GM21367 (cell line): Measurements from ENCODE around the gene TKFC.

Source experiments
- ATAC-seq: cut with Tn5 transposase; IDR thresholded peaks from one replicate; pipeline ENCODE4 v1.9.1; 2021; ENCODE audit not compliant: unreplicated experiment

TKFC gene

DNA sequence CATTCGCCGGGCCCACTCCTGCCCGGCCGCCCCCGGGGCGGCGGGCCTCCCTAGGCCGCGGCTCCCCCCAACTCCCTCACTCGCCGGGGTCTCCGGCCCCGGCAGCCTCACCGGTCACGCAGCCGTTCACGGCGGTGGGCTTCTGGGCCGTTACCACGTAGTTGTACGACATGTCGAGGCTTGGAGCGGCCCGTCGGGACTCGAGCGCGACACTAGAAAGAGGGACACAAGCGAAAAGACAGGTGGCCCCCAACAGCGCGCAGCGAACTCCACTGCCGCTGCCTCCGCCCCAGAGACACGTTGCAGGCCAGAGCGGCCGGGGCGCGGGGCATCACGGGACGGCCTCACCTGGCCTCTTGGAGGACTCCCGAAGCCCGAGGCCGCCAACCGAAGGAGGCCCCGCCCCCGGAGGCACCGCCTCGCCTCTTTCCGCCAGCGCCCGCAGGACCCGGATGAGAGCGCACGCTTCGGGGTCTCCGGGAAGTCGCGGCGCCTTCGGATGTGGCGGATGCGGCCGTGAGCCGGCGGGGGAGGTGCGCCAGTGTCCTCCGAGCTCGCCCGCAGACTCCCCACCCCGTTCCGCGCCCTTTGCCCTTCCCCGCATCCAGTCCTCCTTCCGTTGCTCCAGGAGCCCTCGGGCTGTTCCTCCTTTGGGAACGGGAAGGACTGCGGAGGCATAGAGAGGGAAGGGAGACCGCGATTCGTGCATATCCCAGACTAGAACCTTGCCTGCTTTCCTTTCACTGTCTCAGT lies at the start of gene TKFC, which contains the start of gene DDB1:
Gene TKFC, plus strand, starts transcription at position 432 of the 753 bp plus-strand sequence. CDS start 1,501 bp downstream, outside the sequence.
Gene DDB1, minus strand, starts transcription at position 309 of the 753 bp plus-strand sequence. Its CDS starts 137 bp downstream, at position 172.
- ATAC-seq: peak; percentile 86

DNA sequence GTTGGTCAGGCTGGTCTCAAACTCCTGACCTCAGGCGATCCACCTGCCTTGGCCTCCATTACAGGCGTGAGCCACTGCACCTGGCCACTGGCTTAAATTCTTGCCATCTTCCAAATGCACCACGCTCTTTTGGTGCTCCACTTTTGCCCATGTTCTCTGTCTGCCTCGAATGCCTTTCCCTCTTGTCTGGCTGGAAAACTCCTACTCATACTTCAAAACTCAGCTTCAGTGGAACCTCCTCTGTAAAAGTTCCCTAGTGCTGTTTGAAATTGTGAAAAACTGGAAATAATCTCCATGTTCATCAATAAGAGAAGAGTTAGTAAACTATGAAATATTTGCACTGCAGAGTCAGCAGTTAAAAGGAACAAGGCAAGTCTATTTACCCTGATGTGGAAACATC lies 49.4 kb upstream of the TKFC start:
- no peak for ATAC-seq

DNA sequence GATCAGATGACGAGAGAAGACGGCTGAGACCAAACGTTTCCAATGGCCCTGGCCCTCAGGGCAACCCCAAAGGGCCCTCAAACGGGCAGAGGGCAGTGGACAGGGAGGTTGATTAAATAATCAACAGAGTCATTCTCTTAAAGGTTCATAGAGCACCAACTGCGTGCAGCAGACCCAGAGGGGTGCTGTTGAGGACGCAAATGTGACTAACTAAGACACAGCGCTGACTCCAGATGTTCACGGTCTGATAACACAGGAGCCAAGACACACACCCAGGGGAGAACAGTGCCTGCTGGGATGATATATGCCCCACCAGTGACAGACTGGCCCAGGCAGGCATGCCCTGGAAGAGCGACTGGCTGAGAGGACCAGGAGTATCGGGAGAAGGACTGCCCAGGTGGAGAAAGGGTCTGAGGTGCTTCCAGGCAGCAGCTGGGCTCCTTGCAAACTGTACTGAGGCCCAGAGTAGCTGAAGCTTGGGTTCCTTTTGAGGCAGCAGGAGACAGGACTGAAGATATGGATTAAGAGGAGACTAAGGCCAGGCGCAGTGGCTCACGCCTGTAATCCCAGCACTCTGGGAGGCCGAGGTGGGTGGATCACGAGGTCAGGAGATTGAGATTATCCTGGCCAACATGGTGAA lies 45.6 kb upstream of the TKFC start:
- ATAC-seq: no peak

DNA sequence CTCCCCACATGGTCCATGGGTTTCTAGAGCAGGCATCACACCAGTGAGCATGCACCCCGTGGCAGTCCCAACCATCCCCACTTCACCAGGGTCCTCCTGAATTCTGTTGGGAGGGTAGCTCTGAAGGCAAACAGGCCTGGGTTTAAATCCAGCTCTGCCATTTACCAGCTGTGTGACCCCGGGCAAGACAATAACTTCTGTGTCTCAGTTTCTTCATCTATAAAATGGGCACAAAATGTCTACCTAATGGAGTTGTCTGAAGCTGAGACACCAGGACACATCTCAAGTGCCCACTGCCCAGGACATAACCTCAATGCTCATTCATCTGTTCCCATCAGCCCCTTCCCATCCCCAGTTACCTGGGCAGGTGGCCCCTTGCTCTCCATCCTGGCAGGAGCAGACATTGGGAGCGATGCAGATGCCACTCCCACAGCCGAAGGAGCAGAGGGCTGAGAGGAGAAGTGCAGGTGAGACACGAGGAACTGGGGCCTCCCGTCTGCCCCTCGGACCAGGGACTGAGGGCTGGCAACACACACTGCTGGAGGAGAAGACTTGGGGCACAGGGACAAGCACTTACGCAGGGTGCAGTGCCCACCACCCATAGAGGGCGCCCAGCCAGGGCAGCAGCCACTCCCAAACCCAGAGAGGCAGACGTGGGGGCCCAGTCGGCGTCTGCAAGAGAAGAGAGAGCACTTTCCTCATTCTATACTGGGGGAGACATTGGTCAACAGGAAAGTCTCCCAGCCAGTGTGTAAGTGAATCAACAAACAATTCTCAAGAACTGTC lies 41.9 kb upstream of the TKFC start:
- ATAC-seq: no peak

- no peak for ATAC-seq
Measured at GRCh38 chr11:61292356-61292755, 40.7 kb upstream of the TKFC start.

DNA sequence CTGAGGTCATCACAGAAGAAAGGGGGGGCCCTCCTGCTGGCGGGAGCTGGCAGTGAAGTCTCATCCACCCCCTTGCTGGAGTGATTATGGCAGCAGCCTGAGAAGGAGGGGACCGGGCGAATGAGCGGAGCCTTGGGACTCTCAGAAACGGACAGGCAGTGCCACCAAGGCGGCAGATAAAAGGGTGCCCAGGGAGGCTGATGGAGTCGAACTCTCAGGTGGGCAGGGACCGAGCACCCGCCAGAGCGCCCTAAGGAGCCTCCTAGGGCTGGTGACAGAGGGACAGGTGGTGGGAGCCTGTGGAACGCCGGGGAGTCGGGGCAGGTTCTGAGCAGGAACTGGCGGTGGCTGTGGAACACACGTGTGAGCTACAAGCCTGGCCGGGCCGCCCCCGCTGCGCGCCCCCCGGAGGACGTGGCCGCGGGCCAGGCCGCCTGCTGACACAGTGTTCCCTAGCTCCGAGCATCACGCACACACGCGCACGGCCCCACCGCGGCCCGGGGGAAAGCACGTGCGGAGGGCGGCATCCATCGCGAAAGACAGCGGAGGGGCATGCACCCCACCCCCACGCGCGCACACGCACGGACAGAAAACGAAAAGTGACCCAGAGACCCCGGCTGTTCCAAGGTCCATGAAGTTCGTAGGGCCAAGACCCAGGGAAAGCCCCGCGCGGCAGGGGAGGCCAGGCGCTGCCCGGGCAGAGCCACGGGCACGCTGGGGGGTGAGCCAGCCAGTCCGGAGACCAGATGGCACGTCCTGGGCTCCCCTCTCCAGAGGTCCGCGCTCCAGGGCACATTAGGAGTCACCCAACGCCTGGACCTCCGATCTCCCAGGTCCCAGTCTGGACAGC lies 38.9 kb upstream of the TKFC start:
- peak; percentile 27 for ATAC-seq

- ATAC-seq: peak; percentile 54
Measured at GRCh38 chr11:61294717-61295595, 38.1 kb upstream of the TKFC start, which contains the start of gene VWCE. VWCE (minus strand) TSS chr11:61295316; CDS start chr11:61295037, 279 bp downstream.

DNA sequence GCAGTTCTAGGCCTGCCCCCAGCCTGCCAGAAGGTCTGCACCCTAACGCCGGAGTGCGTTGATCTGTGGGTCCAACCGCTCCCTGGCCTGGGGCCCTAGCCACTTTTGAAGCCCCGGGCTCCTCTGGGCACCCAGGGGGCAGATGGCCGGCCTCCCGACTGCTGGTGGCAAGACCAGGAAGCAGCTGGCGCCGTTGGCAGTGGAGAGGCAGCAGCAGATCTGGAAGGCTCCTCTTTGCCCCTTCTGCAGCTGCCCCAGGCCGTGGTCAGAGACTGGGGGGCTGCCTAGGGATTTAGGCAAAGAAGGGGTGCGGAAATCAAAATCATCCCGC lies 37.5 kb upstream of the TKFC start:
- ATAC-seq: no peak

DNA sequence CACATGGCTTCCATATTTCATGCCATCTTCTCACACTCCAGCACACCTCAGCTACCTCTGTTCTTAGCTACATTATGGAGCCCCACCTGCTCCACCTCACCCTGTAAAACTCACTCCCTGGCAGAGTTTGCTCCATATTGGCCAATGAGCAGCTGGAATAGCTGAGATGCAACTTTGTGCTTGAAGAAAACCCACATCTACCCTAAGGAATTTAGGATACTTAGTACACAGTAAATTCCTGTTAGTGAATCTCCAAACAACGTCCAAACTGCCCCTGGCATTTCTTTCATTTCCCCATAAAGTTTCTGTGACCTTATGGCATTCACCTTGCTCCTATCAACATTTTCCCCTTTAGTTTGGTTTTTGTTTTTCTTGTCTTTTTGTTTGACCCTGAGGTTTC lies 35.7 kb upstream of the TKFC start:
- no peak for ATAC-seq

DNA sequence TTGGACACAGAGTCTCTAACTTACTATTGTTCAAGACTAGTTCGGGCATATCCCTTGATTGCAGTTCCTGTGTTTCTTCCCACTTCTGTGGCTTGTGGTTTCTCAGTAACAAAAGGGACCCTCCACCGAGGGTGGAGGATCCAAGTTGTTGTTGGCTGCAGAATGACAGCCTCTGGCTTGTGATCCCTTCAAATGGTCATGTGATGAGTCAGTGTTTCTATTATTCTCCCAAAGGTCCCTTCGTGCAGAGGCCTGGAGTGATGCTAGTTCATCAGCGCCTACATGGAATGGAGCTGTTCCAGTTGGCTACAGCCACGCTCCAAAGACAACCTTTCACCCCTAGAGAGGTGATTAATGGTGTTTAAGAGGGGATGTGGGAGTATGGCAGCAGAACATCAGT lies 35.3 kb upstream of the TKFC start:
- ATAC-seq: no peak

- ATAC-seq: no peak
Measured at GRCh38 chr11:61298663-61299244, 34.3 kb upstream of the TKFC start.

DNA sequence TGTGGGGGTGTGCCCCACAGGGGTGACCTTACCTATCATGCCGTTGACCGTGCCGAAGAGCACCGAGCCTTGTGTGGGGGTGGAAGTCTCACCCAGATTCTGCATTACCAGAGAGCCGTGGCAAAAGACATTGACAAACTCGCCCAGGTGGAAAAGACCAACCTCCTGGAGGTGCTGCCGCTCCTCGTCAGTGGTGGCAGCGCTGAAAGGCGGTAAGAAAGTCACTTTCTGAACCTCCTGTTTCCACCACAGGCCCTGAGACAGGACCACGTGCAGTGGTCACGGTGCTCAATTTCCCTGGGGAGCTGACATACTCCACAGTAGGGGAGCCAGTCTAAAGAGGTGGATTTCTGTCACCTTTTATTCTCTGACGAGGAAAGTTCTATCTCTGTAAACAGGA lies 30.5 kb upstream of the TKFC start:
- no peak for ATAC-seq

- no peak for ATAC-seq
Measured at GRCh38 chr11:61303725-61304124, 29.3 kb upstream of the TKFC start.

- no peak for ATAC-seq
Measured at GRCh38 chr11:61305417-61305816, 27.6 kb upstream of the TKFC start.

- ATAC-seq: no peak
Measured at GRCh38 chr11:61306221-61306620, 26.8 kb upstream of the TKFC start.

DNA sequence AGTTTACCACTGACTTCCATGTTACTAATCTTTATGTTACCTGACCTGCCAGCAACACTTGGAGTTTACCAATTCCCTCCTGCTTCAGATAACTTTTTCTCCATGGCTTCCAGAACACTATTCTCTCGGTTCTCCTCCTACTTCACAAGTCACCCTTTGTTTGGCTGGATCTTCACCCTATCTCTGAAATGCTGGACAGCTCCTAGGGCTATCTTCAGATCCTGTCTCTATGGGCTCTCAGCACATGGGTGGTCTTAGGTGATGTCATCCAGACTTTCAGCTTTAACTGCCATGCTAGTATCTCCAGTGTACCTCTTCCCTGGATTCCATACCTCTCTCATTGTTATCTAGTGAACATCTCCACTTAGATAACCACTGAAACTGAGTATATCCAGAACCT lies 25.7 kb upstream of the TKFC start:
- no peak for ATAC-seq

- no peak for ATAC-seq
Measured at GRCh38 chr11:61309141-61309540, 23.9 kb upstream of the TKFC start.

DNA sequence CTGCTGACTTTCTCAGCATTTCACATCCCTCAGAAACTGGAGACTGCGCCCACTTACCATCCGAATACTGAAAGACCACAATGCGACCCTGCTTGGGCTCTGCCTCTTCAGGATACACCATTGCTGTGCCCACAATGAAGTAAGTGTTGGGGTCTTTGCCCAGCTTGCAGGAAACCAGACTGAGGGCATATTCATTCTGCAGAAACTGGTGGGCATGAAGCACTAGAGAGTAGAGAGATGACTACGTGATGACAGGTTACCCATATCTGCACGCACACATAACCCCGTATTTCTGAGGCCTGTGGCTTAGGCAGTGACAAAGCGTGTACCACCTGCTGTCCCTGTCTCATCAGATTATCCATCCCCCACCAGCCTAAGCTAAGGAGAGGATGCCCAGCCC lies 23.3 kb upstream of the TKFC start:
- no peak for ATAC-seq

DNA sequence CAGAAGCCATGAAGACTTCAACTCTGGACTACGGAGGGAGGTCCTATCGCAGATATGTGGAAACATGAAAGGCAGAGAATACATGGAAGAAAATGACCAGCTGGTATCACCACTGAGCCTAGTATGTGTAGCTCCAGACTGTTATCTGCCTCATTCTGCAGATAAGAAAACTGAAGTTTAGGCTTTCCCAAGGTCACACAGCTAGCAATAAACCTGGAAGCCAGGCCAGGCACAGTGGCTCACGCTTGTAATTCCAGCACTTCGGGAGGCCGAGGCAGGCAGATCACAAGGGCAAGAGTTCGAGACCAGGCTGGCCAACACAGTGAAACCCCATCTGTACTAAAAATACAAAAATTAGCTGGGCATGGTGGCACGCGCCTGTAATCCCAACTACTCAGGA lies 22.3 kb upstream of the TKFC start:
- ATAC-seq: no peak

- no peak for ATAC-seq
Measured at GRCh38 chr11:61315260-61315659, 17.8 kb upstream of the TKFC start.
